Measurements from ENCODE around the gene LRG1.
"Not testable (repeated sequence)": the region's sequence is repeated elsewhere in the genome, so short reads cannot be mapped to it uniquely, and the experiment has no call there.

LRG1 gene

DNA sequence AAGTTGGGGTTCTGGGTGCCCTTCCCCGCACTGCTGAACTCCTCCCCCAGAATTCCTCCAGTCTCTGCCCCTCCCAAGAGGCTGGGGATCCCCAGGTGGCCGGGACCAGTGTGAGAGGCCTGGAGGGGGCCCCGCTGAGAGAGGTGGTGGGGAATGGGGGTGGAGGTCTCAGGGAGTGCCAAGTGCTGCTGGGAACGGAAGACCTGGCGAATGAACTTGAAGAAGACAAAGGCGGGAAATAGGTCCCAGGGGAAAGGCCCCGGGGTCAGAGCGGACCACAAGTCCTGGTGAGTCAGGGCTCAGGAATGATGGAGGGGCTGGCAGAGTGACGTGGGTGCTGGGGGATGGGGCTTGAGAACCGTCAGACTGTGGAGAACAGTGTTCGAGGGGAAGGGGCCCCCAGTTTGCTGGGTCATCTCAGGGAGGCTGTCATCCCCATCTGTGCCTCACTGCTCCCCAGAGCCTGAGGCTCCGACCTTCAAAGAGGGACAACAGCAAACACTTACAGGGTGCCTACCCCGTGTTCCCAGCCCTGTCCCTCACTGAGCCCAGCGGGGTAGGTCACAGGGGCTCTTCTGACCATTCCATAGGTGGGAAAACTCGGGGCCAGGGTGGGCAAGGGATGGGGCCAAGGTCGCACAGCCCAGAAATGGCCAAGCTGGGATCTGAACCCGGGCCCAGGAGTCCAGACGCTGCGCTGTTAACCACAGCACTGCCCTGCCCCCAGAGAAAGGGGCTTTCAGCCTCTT is 35.6 kb upstream of the LRG1 start:
- DNase-seq: no peak

DNA sequence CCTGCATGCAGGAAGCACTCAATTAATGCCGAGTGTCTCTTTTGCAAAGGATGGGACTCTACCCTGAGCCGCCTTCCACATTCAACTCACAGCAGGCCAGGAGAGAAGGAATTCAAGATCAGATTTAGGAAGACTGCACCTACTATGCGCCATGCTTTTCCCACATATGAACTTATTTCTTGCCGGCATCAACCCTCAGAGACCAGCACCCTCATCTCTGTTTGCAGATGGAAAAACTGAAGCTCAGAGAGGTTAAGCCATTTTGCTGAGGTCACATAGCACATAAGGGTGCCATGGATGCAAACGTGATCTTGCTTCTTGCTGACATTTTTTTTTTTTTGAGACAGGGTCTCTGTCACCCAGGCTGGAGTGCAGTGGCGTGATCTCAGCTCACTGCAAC is 33.8 kb upstream of the LRG1 start:
- no peak for DNase-seq

DNA sequence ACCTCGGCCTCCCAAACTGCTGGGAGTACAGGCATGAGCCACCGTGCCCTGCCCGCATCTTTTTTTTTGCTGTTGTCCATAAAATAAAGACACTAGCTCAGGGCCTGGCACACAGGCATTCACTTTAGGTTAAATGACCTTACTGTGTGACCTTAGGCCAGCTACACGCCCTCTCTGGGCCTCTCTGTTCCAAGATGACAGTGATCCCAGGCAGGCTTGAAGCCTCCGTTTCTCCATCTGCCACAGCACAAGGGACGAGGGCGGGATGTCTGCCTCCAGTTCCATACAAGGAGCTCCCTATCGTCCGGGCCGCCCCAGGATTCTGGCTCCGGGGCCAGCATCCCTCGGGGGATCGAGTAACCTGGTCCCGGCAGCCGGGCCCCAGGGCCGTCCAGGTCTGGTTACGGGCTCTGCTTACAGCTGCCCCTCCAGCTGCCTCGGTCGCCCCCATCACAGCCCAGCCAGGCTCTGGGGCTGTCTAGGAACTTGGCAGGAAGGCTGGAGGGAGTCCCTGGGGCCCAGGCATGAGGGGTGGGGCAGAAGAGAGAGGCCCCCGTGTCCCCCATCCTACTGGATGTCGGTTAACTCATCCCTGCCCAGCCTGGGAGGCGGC is 31.6 kb upstream of the LRG1 start:
- DNase-seq: no peak

DNA sequence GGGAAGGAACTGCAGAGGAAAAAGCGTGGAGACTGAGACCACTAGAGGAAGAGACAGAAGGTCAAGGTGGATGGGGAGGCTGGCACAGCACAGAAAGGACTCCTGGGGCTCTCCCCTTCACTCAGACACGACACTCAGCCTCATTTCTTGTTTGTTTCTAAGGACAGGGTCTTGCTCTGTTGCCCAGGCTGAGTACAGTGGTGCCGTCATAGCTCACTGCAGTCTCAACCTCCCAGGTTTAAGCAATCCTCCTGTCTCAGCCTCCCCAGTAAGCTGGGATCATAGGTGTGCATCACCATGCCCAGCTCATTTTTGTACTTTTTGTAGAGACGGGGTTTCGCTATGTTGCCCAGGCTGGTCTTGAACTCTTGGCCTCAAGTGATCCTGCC is 31.1 kb upstream of the LRG1 start:
- DNase-seq: no peak

DNA sequence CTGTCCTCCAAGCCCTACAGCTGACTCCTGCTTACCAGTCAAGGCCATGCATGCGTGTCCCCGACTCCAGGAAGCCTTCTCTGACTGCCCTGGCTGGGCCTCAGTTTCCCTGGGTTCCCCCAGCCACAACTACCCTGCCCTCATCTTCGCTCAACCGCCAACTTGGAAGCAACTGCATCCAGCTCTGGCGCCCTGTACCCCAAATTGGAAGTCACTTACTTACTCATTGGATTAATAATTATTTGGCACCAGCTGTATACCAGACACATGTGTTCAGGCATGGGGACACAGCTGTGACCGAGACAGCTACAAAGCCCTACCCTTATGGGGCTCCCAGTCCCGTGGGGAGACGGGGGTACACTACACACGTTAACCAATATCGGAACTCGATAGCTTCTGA is 30.6 kb upstream of the LRG1 start:
- no peak for DNase-seq

DNA sequence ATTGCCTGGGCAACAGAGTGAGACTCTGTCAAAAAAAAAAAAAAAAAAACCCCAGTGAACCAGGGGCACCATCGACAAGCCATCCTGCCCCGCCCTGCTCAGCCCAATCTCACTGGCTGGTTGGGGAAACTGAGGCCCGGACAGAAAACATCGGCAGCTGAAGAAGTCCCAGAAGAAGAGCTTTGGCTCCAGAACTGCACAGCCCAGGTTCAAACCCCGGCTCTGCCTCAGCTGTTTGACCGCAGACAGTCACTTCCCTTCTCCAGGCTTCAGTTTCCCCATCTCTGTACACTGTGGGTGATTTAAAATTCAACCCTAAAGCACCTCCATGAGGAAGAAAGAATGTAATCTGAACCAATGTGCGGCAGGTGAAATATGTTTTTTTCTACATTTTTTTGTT is 29.1 kb upstream of the LRG1 start:
- no peak for DNase-seq

DNA sequence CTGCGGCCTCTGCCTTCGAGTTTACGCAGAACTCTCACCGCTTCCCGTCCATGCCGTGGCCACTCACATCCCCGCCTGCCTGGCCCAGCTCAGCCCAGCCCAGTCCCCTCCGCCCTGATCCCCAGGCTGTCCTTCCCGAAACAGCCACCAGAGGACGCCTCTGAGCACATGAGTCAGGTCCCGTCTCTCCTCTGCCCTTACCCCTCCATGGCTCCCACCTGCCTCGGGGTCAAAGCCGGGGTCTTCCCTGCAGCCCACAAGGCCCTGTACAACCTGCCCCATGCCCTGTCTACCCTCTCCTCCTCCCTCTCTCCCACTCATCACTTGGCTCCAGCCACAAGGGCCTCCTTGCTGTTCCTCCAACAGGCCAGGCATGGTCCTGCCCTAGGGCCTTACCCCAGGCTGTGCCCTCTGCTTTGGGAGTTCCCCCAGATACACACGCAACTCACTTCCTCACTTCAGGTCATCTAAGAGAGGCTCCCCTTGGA is 27.8 kb upstream of the LRG1 start:
- no peak for DNase-seq

DNA sequence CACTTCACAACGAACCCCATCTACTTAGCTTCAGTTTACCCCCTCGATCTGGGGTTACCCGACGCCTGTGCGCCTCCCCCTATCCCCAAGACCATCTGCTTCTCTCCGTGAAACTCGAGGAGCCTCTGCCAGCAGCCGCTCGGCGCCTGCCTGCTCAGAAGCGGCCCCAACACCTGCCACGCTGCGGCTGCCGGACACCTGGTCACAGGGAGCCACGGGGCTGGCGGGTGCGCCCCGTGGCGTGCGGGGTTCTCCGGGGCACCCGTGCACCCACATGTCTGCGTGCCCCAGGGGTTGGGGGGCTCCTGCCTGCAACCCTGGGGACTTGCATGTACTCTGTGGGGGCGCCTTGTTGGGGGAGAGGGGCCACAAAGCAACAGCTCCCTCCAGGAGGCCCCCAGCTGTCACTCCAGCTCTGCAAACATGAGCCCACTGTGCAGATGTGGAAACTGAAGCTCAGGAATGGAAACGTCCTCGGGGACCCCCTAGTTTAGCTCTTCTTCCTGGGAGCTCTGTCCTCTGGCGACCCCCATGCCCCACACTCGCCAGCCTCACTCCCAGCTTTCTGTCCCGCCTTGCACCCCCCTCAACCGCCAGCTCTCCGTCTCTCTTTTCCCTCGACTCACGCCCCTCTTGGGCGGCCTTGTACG is 26.7 kb upstream of the LRG1 start:
- DNase-seq: no peak

DNA sequence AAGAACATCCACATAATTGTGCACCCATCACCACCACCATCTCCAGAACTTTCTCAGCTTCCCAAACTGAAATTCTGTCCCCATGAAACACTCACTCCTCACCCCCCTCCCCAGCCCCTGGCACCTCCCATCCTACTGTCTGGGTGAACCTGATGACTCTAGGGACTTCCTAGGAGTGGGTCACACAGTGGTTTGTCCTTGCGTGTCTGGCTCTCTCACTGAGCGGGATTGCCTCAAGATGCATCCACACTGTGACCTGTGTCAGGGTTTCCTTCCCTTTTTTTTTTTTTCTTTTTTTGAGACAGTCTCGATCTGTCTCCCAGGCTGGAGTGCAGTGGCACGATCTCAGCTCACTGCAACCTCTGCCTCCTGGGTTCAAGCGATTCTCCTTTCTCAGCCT is 23.7 kb upstream of the LRG1 start:
- DNase-seq: not testable (repeated sequence)

DNA sequence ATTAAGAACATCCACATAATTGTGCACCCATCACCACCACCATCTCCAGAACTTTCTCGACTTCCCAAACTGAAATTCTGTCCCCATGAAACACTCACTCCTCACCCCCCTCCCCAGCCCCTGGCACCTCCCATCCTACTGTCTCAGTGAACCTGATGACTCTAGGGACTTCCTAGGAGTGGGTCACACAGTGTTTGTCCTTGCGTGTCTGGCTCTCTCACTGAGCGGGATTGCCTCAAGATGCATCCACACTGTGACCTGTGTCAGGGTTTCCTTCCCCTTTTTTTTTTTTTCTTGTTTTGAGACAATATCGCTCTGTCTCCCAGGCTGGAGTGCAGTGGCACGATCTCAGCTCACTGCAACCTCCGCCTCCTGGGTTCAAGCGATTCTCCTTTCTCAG is 22.2 kb upstream of the LRG1 start:
- DNase-seq: not testable (repeated sequence)

DNA sequence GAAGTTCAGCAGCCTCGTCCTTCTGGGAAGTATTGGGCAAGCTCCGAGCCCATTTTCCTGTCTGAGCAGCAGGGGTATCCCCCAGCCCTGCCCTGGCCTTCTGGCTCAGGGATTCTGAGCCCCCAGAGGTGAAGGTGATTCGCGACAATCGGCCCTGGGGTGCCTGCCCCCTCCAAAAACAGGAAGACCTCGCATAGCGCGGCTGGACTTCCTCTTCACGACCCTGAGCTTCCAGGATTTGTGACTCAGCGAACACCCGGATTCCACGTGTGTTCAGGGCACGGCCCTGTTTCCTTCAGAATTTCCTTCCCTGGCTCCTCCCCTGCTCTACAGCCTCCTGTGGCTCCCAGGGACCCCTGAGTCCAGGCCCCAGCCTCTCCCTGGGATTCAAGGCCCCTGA is 19.7 kb upstream of the LRG1 start, which contains the start of gene SEMA6B:
Gene SEMA6B, minus strand, starts transcription at position 116 of the 400 bp plus-strand sequence. CDS start 1,227 bp downstream, outside the sequence.
- DNase-seq: no peak

DNA sequence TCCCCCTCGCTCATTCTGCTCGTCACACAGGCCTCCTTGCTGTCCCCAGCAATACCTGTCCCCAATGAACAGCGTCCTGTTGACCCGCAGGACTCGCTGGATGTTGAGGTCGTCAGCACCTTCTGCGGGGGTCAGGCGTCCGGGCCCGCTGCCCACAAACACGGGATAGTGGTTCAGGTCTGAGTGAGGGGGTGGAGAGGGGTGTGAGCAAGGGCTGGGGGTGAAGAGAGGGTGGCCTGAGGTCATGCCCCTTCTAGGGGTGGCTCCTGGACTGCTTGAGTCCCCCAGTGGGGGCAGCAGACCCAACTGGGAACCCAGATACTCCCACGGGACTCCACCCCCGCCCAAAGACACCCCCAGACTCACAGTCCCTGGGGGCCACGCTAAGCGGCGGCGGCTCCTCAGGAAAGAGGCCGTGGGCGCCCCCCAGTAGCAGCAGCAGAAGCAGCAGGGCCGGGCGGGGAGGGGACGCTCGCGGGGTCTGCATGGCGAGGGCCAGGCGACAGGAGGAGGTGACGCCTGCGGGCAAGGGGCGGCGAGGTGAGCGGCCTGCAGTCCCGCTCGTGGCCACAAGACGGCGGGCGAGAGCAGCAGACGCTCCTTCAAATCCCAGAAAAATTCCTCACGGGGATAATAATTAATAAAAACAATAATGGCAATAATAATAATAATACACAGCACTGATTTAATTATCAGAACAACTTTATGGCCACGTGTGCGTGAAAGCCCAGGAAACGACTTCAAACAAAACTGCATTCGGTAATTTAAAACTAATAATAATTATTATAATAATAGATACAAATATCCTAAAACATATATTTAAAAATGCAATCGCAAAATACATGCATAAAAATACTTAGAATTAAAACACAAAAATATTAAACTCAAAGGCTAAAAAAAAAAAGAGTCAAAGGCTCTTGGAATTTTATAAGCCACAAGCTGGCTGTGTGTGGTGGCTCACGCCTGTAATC is 18.4 kb upstream of the LRG1 start:
- DNase-seq: peak in 1 of 2 experiments; percentile 10

DNA sequence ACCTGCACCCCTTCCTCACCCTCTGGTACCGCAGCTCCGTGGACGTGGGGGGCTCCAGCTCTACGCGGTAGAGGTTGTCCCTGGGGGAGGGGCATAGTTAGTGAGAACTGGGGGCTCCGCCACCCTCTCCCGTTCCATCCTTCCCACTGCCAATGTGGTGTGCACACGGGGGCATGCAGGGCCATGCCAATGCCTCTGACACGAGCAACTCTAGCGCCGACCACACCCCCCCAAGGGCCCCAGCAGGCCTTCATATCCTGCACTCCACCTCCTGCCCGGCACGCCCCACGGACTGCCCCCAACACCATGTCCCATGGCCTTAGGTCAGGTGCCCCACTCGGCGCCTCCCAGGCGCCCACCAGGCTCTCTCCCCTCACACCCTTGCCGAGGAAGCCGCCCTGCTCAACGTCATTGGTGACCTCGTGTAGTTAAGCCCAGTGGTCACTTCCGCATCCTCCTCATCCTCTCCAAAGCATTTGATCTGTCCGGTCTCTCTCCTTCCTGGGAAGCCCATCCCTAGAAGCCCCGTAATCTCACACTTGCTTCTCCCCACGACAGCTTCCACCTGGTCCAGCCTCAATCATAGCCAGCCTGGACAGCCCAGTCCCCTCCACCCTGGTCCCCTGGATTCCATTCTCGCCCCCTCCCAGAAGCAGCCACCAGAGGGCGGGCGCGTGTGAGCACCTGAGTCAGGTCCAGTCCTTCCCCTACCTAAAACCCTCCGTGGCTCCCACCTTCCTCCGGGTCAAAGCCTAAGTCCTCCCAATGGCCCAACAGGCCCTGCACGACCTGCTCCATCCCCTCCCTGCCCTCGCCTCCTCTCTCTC is 17.5 kb upstream of the LRG1 start:
- no peak for DNase-seq

DNA sequence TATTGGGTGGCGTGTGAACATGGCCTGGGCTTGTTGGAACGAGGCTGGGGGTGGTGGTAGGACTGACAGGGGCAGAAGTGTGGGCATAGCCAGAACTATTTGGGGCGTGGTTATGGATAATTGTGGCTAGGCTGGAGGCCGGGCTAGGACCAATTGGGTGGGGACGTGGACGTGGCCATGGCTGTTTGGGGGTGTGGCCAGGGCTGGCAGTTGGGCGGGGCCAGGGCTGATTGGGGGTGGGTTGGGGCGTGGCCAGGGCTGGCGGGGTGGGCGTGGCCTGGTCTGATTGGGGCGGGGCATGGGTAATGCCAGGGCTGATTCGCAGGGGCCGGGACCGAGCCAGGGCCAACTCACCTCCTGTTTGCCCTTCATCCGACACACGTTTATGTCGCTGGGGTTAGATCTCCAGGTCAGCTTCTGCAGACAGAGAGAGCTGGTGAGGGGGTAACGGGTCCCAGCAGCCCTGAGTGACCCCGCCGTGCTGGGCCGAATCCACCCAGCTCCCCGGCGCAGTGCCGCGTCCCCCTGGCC is 16.8 kb upstream of the LRG1 start:
- DNase-seq: no peak

DNA sequence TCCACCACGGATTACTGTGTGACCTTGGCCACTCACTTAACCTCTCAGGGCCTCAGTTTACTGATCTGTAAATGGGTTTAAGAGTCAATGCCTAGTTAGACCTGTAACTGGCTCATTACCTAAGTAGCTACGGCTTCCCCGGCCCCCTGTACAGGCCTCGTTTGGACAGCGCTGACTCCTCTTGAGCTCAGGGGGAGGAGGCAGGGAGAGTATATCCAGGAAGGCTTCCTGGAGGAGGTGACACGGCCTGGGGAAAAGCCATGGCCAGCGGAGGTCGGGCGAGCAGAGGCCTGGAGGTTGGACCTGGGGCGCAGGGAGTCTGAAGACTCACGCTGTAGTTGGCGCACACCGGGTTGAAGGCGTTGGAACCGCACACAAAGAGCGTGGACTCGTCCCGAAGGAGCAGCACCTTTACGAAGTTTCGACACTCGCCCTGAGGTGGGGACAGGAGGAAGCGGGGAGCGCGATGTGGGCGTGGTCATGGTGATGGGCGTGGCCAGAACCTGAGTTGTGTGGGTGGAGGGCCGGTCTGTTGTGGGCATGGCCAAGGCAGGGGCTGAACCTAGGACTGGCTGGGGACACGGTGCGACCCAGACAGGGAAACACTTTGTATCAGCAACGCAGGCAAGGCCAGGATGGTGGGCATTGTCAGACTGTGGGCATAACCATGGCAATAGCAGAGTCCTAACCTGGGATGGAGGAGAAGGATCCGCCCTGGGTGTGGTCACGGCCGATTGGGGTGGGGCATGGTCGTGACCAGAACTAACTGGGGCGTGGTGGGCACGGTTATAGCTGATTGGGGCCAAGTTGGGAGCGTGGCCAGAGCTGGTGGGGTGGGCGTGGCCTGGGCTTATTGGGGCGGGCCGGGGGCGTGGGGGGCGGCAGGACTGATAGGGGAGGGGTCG is 16.1 kb upstream of the LRG1 start:
- DNase-seq: no peak

DNA sequence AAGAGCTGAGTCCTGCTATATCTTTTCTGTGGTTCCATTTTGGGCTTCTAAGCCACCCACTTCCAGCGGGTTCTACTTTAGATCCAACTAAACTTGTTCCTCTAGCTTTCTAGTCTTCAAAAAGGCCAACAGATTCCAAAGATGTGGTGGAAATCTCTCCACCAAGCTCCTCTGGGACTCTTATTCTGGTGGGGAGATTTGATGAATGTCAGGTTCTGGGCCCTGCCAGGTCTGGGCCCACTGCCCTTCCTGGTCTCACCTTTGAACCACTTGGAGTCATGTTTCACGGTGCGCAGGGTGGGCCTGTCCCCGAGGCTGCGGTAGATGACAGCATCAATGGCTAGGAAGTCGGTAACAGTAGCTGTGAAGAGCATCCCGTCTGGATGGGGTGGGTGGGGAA is 14.9 kb upstream of the LRG1 start:
- DNase-seq: no peak

DNA sequence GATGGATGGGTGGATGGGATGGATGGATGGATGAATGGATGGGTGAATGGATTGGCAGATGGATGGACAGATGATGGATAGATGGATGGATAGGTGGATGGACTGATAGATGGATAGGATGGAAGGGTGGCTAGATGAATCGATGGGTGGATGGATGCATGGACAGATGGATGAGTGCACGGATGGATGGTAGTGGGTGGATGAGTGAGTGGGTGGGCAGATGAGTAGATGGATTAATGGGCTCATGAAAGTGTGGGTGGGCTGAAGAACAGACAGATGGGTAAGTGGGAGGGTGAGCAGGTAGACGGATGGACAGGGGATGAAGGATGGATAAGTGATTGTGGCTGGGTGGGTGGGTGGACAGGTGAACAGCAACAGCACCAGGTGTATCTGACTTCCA is 13.9 kb upstream of the LRG1 start:
- no peak for DNase-seq

DNA sequence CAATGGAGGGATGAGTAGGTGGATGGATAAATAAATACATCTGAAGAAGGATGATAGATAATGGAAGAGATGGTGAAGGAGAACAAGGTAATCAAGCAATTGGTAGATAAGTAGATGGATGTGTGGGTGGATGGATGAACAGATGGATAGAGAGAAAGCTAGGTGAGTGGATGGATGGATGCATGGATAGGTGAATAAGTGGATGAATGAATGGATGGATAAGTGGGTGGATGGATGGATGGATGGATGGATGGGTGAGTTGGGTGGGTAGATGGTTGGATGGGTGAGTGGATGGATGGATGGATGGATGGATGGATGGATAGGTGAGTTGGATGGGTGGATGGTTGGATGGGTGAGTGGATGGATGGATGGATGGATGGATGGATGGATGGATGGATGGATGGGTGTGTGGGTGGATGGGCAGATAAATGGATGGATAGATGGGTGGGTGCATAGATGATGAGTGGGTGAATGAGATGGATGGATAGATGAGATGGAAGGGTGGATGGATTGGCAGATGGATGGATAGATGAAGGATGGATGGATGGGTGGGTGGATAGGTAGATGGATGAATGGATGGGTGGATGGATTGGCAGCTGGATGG is 13.4 kb upstream of the LRG1 start:
- no peak for DNase-seq

DNA sequence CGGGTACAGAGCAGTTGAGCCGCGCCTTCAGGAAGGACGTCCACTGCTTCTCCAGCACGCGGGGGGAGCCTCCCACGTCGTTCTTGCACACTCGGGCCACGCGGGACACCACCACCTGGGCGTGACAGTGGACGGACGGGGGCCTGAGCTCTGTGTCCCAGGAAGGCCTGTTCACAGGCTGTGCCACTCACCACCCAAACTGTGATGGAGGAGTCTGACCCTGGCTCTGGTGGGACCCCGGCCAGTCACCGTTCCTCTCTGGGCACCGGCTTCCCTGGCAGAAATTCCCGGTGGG is 12.6 kb upstream of the LRG1 start:
- no peak for DNase-seq

DNA sequence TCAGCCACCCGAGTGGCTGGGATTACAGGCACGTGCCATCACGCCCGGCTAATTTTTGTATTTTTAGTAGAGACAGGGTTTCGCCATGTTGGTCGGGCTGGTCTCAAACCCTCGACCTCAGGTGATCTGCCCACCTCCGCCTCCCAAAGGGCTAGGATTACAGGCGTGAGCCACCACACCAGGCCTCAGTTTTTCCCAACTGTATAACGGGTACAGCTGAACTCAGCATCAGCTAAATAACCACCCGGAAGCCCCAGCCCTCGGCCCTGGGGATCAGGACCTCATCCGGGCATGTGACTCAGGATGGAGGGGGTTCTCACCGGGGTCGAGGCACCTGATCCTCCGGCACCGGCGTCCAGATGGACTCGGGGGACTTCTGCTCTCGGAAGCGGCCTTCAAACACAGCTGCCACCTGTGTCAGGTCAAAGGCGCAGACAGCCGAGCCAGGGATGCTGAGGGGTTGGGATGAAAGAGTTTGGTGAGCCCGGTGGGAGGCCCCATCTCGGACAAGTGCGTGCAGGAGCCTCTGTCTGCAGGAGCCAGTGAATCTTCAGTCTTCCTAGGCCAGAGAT is 10.7 kb upstream of the LRG1 start:
- DNase-seq: no peak
